H1 (cell line): ENCODE data around the gene KLK10. TPM values are rescaled to one million over a fixed set of nuclear protein-coding genes. Genes with fewer than 3 reads are reported as not detected.

Source experiments
- CTCF ChIA-PET: fragments of 300-600 bp; sonication (Branson Sonifier 250); formaldehyde crosslinking; loops from one replicate; lab custom pipeline; 2021; ENCODE audit not compliant: partially characterized antibody; lab: Charles Lee
- POLR2A ChIA-PET: fragments of 300-600 bp; sonication (Branson Sonifier 250); formaldehyde crosslinking; loops from one replicate; lab custom pipeline; 2021; ENCODE audit warnings: inconsistent platforms; ENCODE audit not compliant: partially characterized antibody; lab: Charles Lee
- DNase-seq, 2 experiments: peaks; one replicate each; pipeline versions ENCODE4 v3.0.0 to v3.0.0-alpha.2; 2010 to 2022; ENCODE audit warnings: low spot score in 2 of 2, low read depth in 1 of 2, mixed read lengths in 1 of 2
- FAIRE-seq: peaks from 2 replicates; lab custom pipeline; 2011; peaks lifted over from hg19 to GRCh38; lab: Jason Lieb, UNC
- H2AFZ ChIP-seq: 2 replicates; pipeline ENCODE4 v1.8.1; 2012; ENCODE audit warnings: low read length, inconsistent platforms
- H2AK5ac ChIP-seq: 2 replicates; pipeline ENCODE4 v1.6.1; 2013; ENCODE audit warnings: low read depth, low read length
- H2BK120ac ChIP-seq: replicated peaks from 2 replicates; pipeline ENCODE3; 2013; ENCODE audit warnings: low read depth, low read length, inconsistent platforms
- H2BK12ac ChIP-seq: 2 replicates; pipeline ENCODE4 v1.6.1; 2013; ENCODE audit warnings: low read depth, low read length
- H2BK15ac ChIP-seq: 2 replicates; pipeline ENCODE4 v1.6.1; 2013; ENCODE audit warnings: low read length
- H2BK20ac ChIP-seq: 2 replicates; pipeline ENCODE4 v1.6.1; 2013; ENCODE audit warnings: low read length
- H2BK5ac ChIP-seq: 2 replicates; pipeline ENCODE4 v1.6.1; 2013; ENCODE audit warnings: low read depth, low read length
- H3K14ac ChIP-seq: 2 replicates; pipeline ENCODE4 v1.6.1; 2013; ENCODE audit warnings: inconsistent platforms; ENCODE audit not compliant: insufficient read length
- H3K18ac ChIP-seq: 2 replicates; pipeline ENCODE4 v1.6.1; 2013; ENCODE audit warnings: low read length; ENCODE audit errors: extremely low read depth
- H3K23ac ChIP-seq: 2 replicates; pipeline ENCODE4 v1.6.1; 2013; ENCODE audit warnings: inconsistent platforms; ENCODE audit not compliant: insufficient read length
- H3K23me2 ChIP-seq: 2 replicates; pipeline ENCODE4 v1.6.1; 2013; ENCODE audit warnings: low read depth, low read length
- H3K27ac ChIP-seq: 2 replicates; pipeline ENCODE4 v1.6.1; 2011; ENCODE audit warnings: low read depth, low read length, inconsistent platforms
- H3K27me3 ChIP-seq, 4 experiments: replicated peaks in 1 of 4; 1 replicate in 1 of 4; 2 replicates in 3 of 4; pipeline versions ENCODE4 v1.6.1 to v1.8.1; 2011 to 2013; ENCODE audit warnings: low read length in 3 of 4, mild to moderate bottlenecking in 3 of 4, inconsistent platforms in 2 of 4, mixed read lengths in 2 of 4, moderate library complexity in 1 of 4; ENCODE audit not compliant: control insufficient read depth in 3 of 4, insufficient read depth in 3 of 4; ENCODE audit errors: extremely low read depth in 1 of 4
- H3K36me3 ChIP-seq, 4 experiments: 2 replicates each; pipeline versions ENCODE4 v1.6.1 to v1.8.1; 2011 to 2013; ENCODE audit warnings: mild to moderate bottlenecking in 4 of 4, low read length in 3 of 4, moderate library complexity in 2 of 4, control low read depth in 1 of 4, inconsistent platforms in 1 of 4; ENCODE audit not compliant: insufficient read depth in 4 of 4, control insufficient read depth in 2 of 4
- H3K4ac ChIP-seq: replicated peaks from 2 replicates; pipeline ENCODE3; 2013; ENCODE audit warnings: low read length, low read depth, mixed read lengths, inconsistent platforms; ENCODE audit not compliant: insufficient read length
- H3K4me1 ChIP-seq, 4 experiments: replicated peaks in 1 of 4; 1 replicate in 1 of 4; 2 replicates in 3 of 4; pipeline versions ENCODE4 v1.6.1 to v1.8.1; 2011 to 2013; ENCODE audit warnings: low read length in 3 of 4, inconsistent platforms in 2 of 4, mixed read lengths in 1 of 4; ENCODE audit not compliant: insufficient read depth in 4 of 4, control insufficient read depth in 3 of 4
- H3K4me2 ChIP-seq, 2 experiments: 2 replicates each; pipeline versions ENCODE4 v1.6.1 to v1.8.1; 2011 to 2013; ENCODE audit warnings: low read depth in 2 of 2, low read length in 2 of 2, control low read depth in 1 of 2, inconsistent platforms in 1 of 2, mild to moderate bottlenecking in 1 of 2; ENCODE audit not compliant: insufficient read depth in 1 of 2
- H3K4me3 ChIP-seq, 4 experiments: fragments of 200-600, 300-600 bp in 1 of 4; sonication (generic), shearing (Covaris generic), sonication (Bioruptor Twin) in 1 of 4; 2 replicates each; pipeline versions ENCODE4 v1.5.1 to v1.8.1; 2011 to 2016; ENCODE audit warnings: low read length in 4 of 4, low read depth in 3 of 4, control low read depth in 2 of 4, inconsistent platforms in 2 of 4, mild to moderate bottlenecking in 2 of 4, mixed read lengths in 1 of 4, moderate library complexity in 1 of 4; ENCODE audit not compliant: insufficient read depth in 2 of 4; ENCODE audit errors: extremely low read depth in 1 of 4
- H3K56ac ChIP-seq: replicated peaks from 2 replicates; pipeline ENCODE3; 2013; ENCODE audit warnings: low read depth, mild to moderate bottlenecking, mixed read lengths, low read length, inconsistent platforms; ENCODE audit not compliant: insufficient read length
- H3K79me1 ChIP-seq: 2 replicates; pipeline ENCODE4 v1.6.1; 2013; ENCODE audit warnings: low read depth, low read length, control low read depth
- H3K79me2 ChIP-seq, 2 experiments: 2 replicates each; pipeline versions ENCODE4 v1.6.1 to v1.8.1; 2012 to 2013; ENCODE audit warnings: low read length in 2 of 2, mild to moderate bottlenecking in 2 of 2, inconsistent platforms in 1 of 2; ENCODE audit not compliant: insufficient read depth in 2 of 2, control insufficient read depth in 1 of 2
- H3K9ac ChIP-seq, 4 experiments: replicated peaks in 1 of 4; 1 replicate in 1 of 4; 2 replicates in 3 of 4; pipeline versions ENCODE4 v1.6.1 to v1.8.1; 2011 to 2013; ENCODE audit warnings: low read depth in 3 of 4, low read length in 3 of 4, control low read depth in 2 of 4, mild to moderate bottlenecking in 2 of 4, moderate library complexity in 2 of 4, inconsistent platforms in 1 of 4; ENCODE audit errors: extremely low read depth in 1 of 4
- H3K9me3 ChIP-seq, 2 experiments: 2 replicates each; pipeline versions ENCODE4 v1.6.1 to v1.8.1; 2012 to 2013; ENCODE audit warnings: mild to moderate bottlenecking in 2 of 2, moderate library complexity in 2 of 2, control low read depth in 1 of 2, inconsistent platforms in 1 of 2, low read depth in 1 of 2, low read length in 1 of 2, mixed read lengths in 1 of 2; ENCODE audit not compliant: insufficient read depth in 2 of 2
- H4K20me1 ChIP-seq, 2 experiments: replicated peaks in 1 of 2; 2 replicates each; pipeline versions ENCODE3 to v1.8.1; 2011 to 2013; ENCODE audit warnings: inconsistent platforms in 2 of 2, low read length in 2 of 2, mild to moderate bottlenecking in 1 of 2; ENCODE audit not compliant: insufficient read depth in 2 of 2, control insufficient read depth in 1 of 2
- H4K5ac ChIP-seq: 2 replicates; pipeline ENCODE4 v1.6.1; 2013; ENCODE audit warnings: low read length, low read depth, mixed read lengths, inconsistent platforms; ENCODE audit not compliant: insufficient read length
- H4K8ac ChIP-seq: 2 replicates; pipeline ENCODE4 v1.8.0; 2013; ENCODE audit warnings: mild to moderate bottlenecking, moderate library complexity, low read length, inconsistent platforms; ENCODE audit not compliant: insufficient read depth; ENCODE audit errors: extremely low read depth
- H4K91ac ChIP-seq: replicated peaks from 2 replicates; pipeline ENCODE3; 2013; ENCODE audit warnings: low read length, mixed read lengths, inconsistent platforms; ENCODE audit not compliant: insufficient read length
- CBX8 ChIP-seq: fragments of 300-800, 300-1000 bp; sonication (generic); IDR thresholded peaks from 2 replicates; pipeline ENCODE4 v1.7.1; 2016; ENCODE audit warnings: low read depth, low read length, borderline replicate concordance
- CHD1 ChIP-seq: IDR thresholded peaks from 2 replicates; pipeline ENCODE4 v1.6.1; 2012; ENCODE audit warnings: low read depth, low read length, improper control_type of control experiment
- POLR2A ChIP-seq, 2 experiments: IDR thresholded peaks; 1 replicate in 1 of 2; 2 replicates in 1 of 2; pipeline ENCODE4 v1.6.1; 2011; ENCODE audit warnings: low read depth in 2 of 2, low read length in 2 of 2, mild to moderate bottlenecking in 2 of 2; ENCODE audit errors: control extremely low read depth in 1 of 2
- RAD21 ChIP-seq, 2 experiments: IDR thresholded peaks in 1 of 2; conservative IDR thresholded peaks in 1 of 2; 2 replicates each; pipeline ENCODE4 v1.6.1; 2011; ENCODE audit warnings: low read depth in 2 of 2, low read length in 2 of 2, improper control_type of control experiment in 1 of 2, inconsistent platforms in 1 of 2, mild to moderate bottlenecking in 1 of 2, moderate library complexity in 1 of 2
- WGBS, 2 experiments: shearing (Covaris generic) in 1 of 2; methylation state at CpG; one replicate each; pipeline versions ENCODE4 v1.1.6 to v1.1.7; 2013 to 2015; ENCODE audit warnings: low lambda C conversion rate in 2 of 2, mixed read lengths in 2 of 2, inconsistent platforms in 1 of 2, low coverage in 1 of 2, missing lambda C conversion rate in 1 of 2; ENCODE audit not compliant: insufficient replicate concordance in 2 of 2, insufficient coverage in 1 of 2, insufficient read length in 1 of 2; ENCODE audit errors: extremely low coverage in 1 of 2, missing lambda C conversion rate in 1 of 2; 5-methylcytosine and 5-hydroxymethylcytosine counted together
- polyA plus RNA-seq, 7 experiments: library from polyadenylated mRNA; depleted of rRNA in 3 of 7; stranded (reverse) in 5 of 7; unstranded in 2 of 7; fragments of >200 nt in 5 of 7; fragments of 200-250 nt in 2 of 7; gene quantifications; 1 replicate in 5 of 7; 2 replicates in 1 of 7; 4 replicates in 1 of 7; pipeline versions ENCODE4 v1.2.1 to v1.2.3, GENCODE V29; 2011 to 2013; ENCODE audit warnings: missing spikeins in 2 of 7, mixed read lengths in 2 of 7
- total RNA-seq: library from RNA; stranded (reverse); fragmentation: NEBNext Ultra II Directional; extraction: Animal tissue kit (Norgen Biotek cat#: 25700); gene quantifications from 2 replicates; pipeline ENCODE4 v1.2.1, GENCODE V29; 2021

Gene KLK10
- total and polyA plus RNA-seq, 2 of the 8 experiments (the other 6 are each of a cell fraction or from before 2014, with no cell fraction given): 4.8 to 9.7 TPM

DNA sequence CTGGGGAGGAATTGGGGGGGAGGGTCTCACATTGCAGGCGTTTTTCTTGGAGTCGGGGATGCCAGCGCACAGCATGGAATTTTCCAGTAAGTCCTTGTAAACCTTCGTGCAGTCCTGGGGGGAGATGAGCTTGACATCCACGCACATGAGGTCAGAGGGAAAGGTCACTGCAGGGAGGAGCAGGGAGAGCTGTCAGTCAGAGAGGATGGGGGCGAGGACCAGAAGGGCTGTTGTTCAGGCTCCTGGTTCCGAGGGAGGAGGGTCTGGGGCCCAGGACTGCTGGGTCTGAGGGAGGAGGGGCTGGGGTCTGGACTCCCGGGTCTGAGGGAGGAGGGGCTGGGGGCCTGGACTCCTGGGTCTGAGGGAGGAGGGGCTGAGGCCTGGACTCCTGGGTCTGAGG lies 39.8 kb downstream of the KLK10 start:
- no peak overlapping the region for H4K5ac ChIP-seq
- no peak overlapping the region for H3K4me3 ChIP-seq
- H3K79me1 ChIP-seq: no peaks in the 10 kb centered on the region
- H3K18ac ChIP-seq: no peak overlapping the region
- no peak overlapping the region for H2BK120ac ChIP-seq
- H3K14ac ChIP-seq: no peak overlapping the region
- H3K4me2 ChIP-seq: peak overlapping the region in 1 of 2 experiments; percentile 20; a peak in 1 of 4 replicates
- no peak overlapping the region for H3K23ac ChIP-seq
- TF ChIP-seq RAD21 (IDR thresholded peaks at IDR 0.05 in 1 of 2, conservative IDR thresholded peaks at IDR 0.05 in 1 of 2; ENCODE audit: low read depth in 2 of 2, low read length in 2 of 2) (no peak), POLR2A (IDR thresholded peaks at IDR 0.05; ENCODE audit: control extremely low read depth in 1 of 2, low read depth in 2 of 2, low read length in 2 of 2) (no peak), CHD1 (no peak), CBX8 (no peak)
- peaks cover 2% of the 10 kb centered on the region; the same call in 1 of the 2 replicates for H3K23me2 ChIP-seq
- H3K4ac ChIP-seq: no peak overlapping the region
- peak overlapping the region; percentile 36 for H4K91ac ChIP-seq
- no peak overlapping the region for H3K9ac ChIP-seq
- 52% methylated on average over 7 of the region's 8 CpGs; no CpG with 5 or more reads in 1 of the 2 experiments for WGBS, 2 experiments
- no peak for FAIRE-seq
- no peak overlapping the region for H2BK5ac ChIP-seq
- no peak overlapping the region for H3K27ac ChIP-seq
- no peaks in the 10 kb centered on the region for H4K20me1 ChIP-seq
- H2AK5ac ChIP-seq: no peak overlapping the region
- H3K27me3 ChIP-seq: peaks cover 0 to 6% (median 1%) of the 10 kb centered on the region in 4 experiments; a peak in 2 of 7 replicates
- DNase-seq: no peak
- no peak overlapping the region; the same call in 1 of the 2 replicates for H2BK12ac ChIP-seq
- H3K79me2 ChIP-seq: no peaks in the 10 kb centered on the region
- H3K9me3 ChIP-seq: no peaks in the 10 kb centered on the region
- no peak overlapping the region for H3K56ac ChIP-seq
- H2BK15ac ChIP-seq: no peak overlapping the region
- ChIA-PET CTCF (interaction anchor here (1.2 to 1.3 kb wide), 3 partner anchors 23 to 117 kb away, joined by 3 to 4 read pairs (median 3); no protein-coding TSS in a partner anchor), POLR2A (interaction anchor here (0.7 to 1.1 kb wide), 3 partner anchors 13 to 37 kb away, joined by 3 to 4 read pairs (median 4); no protein-coding TSS in a partner anchor)
- H3K36me3 ChIP-seq: 0 out of 8 replicates have a peak, but pooled peaks cover 0 to 3% (median 0%) of the 10 kb centered on the region in 4 experiments
- H2BK20ac ChIP-seq: no peak overlapping the region
- peaks cover 3 to 30% (median 16%) of the 10 kb centered on the region in 4 experiments; a peak in 5 of 7 replicates for H3K4me1 ChIP-seq
- H4K8ac ChIP-seq: no peak overlapping the region
- H2AFZ ChIP-seq: no peak overlapping the region
